T-helper 2 cell treated with Interferon-gamma antibody and Interleukin-4, amounts not matched to agents 5 μg/mL and 100 μg/mL, for 36 hours (primary cell): ENCODE data around the gene JAKMIP1.
"Not testable (repeated sequence)": the region's sequence is repeated elsewhere in the genome, so short reads cannot be mapped to it uniquely, and the experiment has no call there.

Source experiments
- DNase-seq: peaks from one replicate; pipeline ENCODE4 v3.0.0; 2021; ENCODE audit warnings: low spot score
- H3K27ac Mint-ChIP-seq: one replicate; pipeline ENCODE4 v1.8.0; 2021; ENCODE audit warnings: mild to moderate bottlenecking, mixed read lengths
- H3K27me3 Mint-ChIP-seq: one replicate; pipeline ENCODE4 v1.8.0; 2021; ENCODE audit warnings: low read depth, mixed read lengths
- H3K36me3 Mint-ChIP-seq: one replicate; pipeline ENCODE4 v1.8.0; 2021; ENCODE audit warnings: low read depth, mixed read lengths
- H3K4me1 Mint-ChIP-seq: one replicate; pipeline ENCODE4 v1.8.0; 2021; ENCODE audit warnings: low read depth, mixed read lengths
- H3K4me3 Mint-ChIP-seq: one replicate; pipeline ENCODE4 v1.8.0; 2022; ENCODE audit warnings: mild to moderate bottlenecking, moderate library complexity, mixed read lengths
- H3K9me3 Mint-ChIP-seq: one replicate; pipeline ENCODE4 v1.8.0; 2021; ENCODE audit warnings: mixed read lengths

The JAKMIP1 gene

GRCh38 chr4:6008766-6009385 is 191.5 kb downstream of the JAKMIP1 start:
- H3K9me3 Mint-ChIP-seq = no peaks in the 10 kb centered on the region
- DNase-seq = no peak
- H3K27ac Mint-ChIP-seq = no peak overlapping the region
- peaks cover 15% of the 10 kb centered on the region for H3K27me3 Mint-ChIP-seq
- H3K36me3 Mint-ChIP-seq = no peaks in the 10 kb centered on the region
- H3K4me1 Mint-ChIP-seq = peaks cover 4% of the 10 kb centered on the region
- no peak overlapping the region for H3K4me3 Mint-ChIP-seq

GRCh38 chr4:6008092-6008551 is 192.2 kb downstream of the JAKMIP1 start:
- DNase-seq = no peak
- H3K27me3 Mint-ChIP-seq = peaks cover 15% of the 10 kb centered on the region
- H3K9me3 Mint-ChIP-seq = no peaks in the 10 kb centered on the region
- H3K4me3 Mint-ChIP-seq = no peak overlapping the region
- peaks cover 4% of the 10 kb centered on the region for H3K4me1 Mint-ChIP-seq
- no peak overlapping the region for H3K27ac Mint-ChIP-seq
- H3K36me3 Mint-ChIP-seq = no peaks in the 10 kb centered on the region

- Mint-ChIP-seq H3K4me3 (no peak overlapping the region), H3K36me3 (no peaks in the 10 kb centered on the region), H3K27me3 (peaks cover 12% of the 10 kb centered on the region), H3K4me1 (no peaks in the 10 kb centered on the region), H3K9me3 (no peaks in the 10 kb centered on the region), H3K27ac (no peak overlapping the region)
- no peak for DNase-seq
Measured at GRCh38 chr4:6005175-6005574, 195.2 kb downstream of the JAKMIP1 start.

- H3K4me3 Mint-ChIP-seq, H3K9me3 Mint-ChIP-seq, DNase-seq, H3K27me3 Mint-ChIP-seq, H3K36me3 Mint-ChIP-seq, H3K4me1 Mint-ChIP-seq, H3K27ac Mint-ChIP-seq: not testable (repeated sequence)
Measured at GRCh38 chr4:6003485-6003884, 196.9 kb downstream of the JAKMIP1 start.

GRCh38 chr4:6002926-6003325 is 197.4 kb downstream of the JAKMIP1 start:
- Mint-ChIP-seq H3K27ac (no peak overlapping the region), H3K9me3 (no peaks in the 10 kb centered on the region), H3K27me3 (peaks cover 5% of the 10 kb centered on the region), H3K36me3 (no peaks in the 10 kb centered on the region), H3K4me1 (no peaks in the 10 kb centered on the region), H3K4me3 (no peak overlapping the region)
- DNase-seq = no peak

GRCh38 chr4:6002492-6002833 is 197.9 kb downstream of the JAKMIP1 start:
- Mint-ChIP-seq H3K9me3 (no peaks in the 10 kb centered on the region), H3K4me3 (no peak overlapping the region), H3K27ac (no peak overlapping the region), H3K27me3 (peaks cover 4% of the 10 kb centered on the region), H3K36me3 (no peaks in the 10 kb centered on the region), H3K4me1 (no peaks in the 10 kb centered on the region)
- DNase-seq = no peak

GRCh38 chr4:6001680-6002491 is 198.5 kb downstream of the JAKMIP1 start:
- no peaks in the 10 kb centered on the region for H3K9me3 Mint-ChIP-seq
- no peaks in the 10 kb centered on the region for H3K36me3 Mint-ChIP-seq
- no peak overlapping the region for H3K4me3 Mint-ChIP-seq
- H3K27ac Mint-ChIP-seq = no peak overlapping the region
- no peaks in the 10 kb centered on the region for H3K4me1 Mint-ChIP-seq
- no peak for DNase-seq
- peaks cover 1% of the 10 kb centered on the region for H3K27me3 Mint-ChIP-seq

GRCh38 chr4:5999830-6000365 is 200.5 kb downstream of the JAKMIP1 start:
- no peak for DNase-seq
- Mint-ChIP-seq H3K27ac (no peak overlapping the region), H3K9me3 (no peaks in the 10 kb centered on the region), H3K27me3 (no peaks in the 10 kb centered on the region), H3K4me3 (no peak overlapping the region), H3K36me3 (no peaks in the 10 kb centered on the region), H3K4me1 (no peaks in the 10 kb centered on the region)

- H3K4me3 Mint-ChIP-seq = no peak overlapping the region
- DNase-seq = no peak
Measured at GRCh38 chr4:5999356-5999755, 201.0 kb downstream of the JAKMIP1 start.

GRCh38 chr4:5998333-5998936 is 201.9 kb downstream of the JAKMIP1 start:
- Mint-ChIP-seq H3K36me3 (no peaks in the 10 kb centered on the region), H3K27me3 (no peaks in the 10 kb centered on the region), H3K27ac (no peak overlapping the region), H3K4me3 (no peak overlapping the region), H3K4me1 (no peaks in the 10 kb centered on the region), H3K9me3 (no peaks in the 10 kb centered on the region)
- peak; percentile 27 for DNase-seq

More at GRCh38 chr4:5999356-5999755, 201.0 kb downstream of the JAKMIP1 start:
- Mint-ChIP-seq H3K9me3 (no peaks in the 10 kb centered on the region), H3K4me1 (no peaks in the 10 kb centered on the region), H3K27me3 (no peaks in the 10 kb centered on the region), H3K27ac (no peak overlapping the region), H3K36me3 (no peaks in the 10 kb centered on the region)

- no peak for DNase-seq
- Mint-ChIP-seq H3K4me1 (no peaks in the 10 kb centered on the region), H3K9me3 (no peaks in the 10 kb centered on the region), H3K4me3 (no peak overlapping the region), H3K36me3 (no peaks in the 10 kb centered on the region), H3K27me3 (no peaks in the 10 kb centered on the region), H3K27ac (no peak overlapping the region)
Measured at GRCh38 chr4:5996641-5997040, 203.7 kb downstream of the JAKMIP1 start.

GRCh38 chr4:5995901-5996623 is 204.3 kb downstream of the JAKMIP1 start:
- no peak overlapping the region for H3K27ac Mint-ChIP-seq

GRCh38 chr4:5993876-5994811 is 206.2 kb downstream of the JAKMIP1 start:
- Mint-ChIP-seq H3K27me3 (no peaks in the 10 kb centered on the region), H3K36me3 (no peaks in the 10 kb centered on the region)

More at GRCh38 chr4:5995901-5996623, 204.3 kb downstream of the JAKMIP1 start:
- Mint-ChIP-seq H3K4me3 (no peak overlapping the region), H3K4me1 (no peaks in the 10 kb centered on the region), H3K27me3 (no peaks in the 10 kb centered on the region), H3K9me3 (no peaks in the 10 kb centered on the region), H3K36me3 (no peaks in the 10 kb centered on the region)
- no peak for DNase-seq

More at GRCh38 chr4:5993876-5994811, 206.2 kb downstream of the JAKMIP1 start:
- H3K9me3 Mint-ChIP-seq = no peaks in the 10 kb centered on the region
- H3K4me3 Mint-ChIP-seq = no peak overlapping the region
- H3K4me1 Mint-ChIP-seq = no peaks in the 10 kb centered on the region
- H3K27ac Mint-ChIP-seq = no peak overlapping the region
- DNase-seq = no peak
